ENCODE measurements around the gene EXO1. TPM values are rescaled to one million over a fixed set of nuclear protein-coding genes. Genes with fewer than 3 reads are reported as not detected.

The EXO1 gene
- total and polyA plus RNA-seq, 2 donors (not counting 1 experiment from before 2014, with no cell fraction given) = 0.73 to 1.2 TPM

GRCh38 chr1:241836941-241837340 is 11.1 kb upstream of the EXO1 start:
- H2AFZ ChIP-seq (ENCODE audit: insufficient read depth, low read depth, low read length, poor library complexity, severe bottlenecking) = no peak overlapping the region
- H3K4me1 Mint-ChIP-seq = peaks cover 14% of the 10 kb centered on the region
- no CpG with 5 or more reads among the region's 2 CpGs for WGBS (ENCODE audit: insufficient coverage)
- ChIA-PET POLR2A (no interaction called here), CTCF (no interaction called here)
- DNase-seq = no peak
- TF ChIP-seq EZH2 (IDR thresholded peaks at IDR 0.05; ENCODE audit: borderline replicate concordance, insufficient read depth, low read depth, low read length, poor library complexity, severe bottlenecking) = no peak
- TF ChIP-seq CTCF (IDR thresholded peaks at IDR 0.05) = no peak
- H3K27ac ChIP-seq (ENCODE audit: low read length in 2 of 2) = no peak overlapping the region
- H3K27ac Mint-ChIP-seq = no peak overlapping the region
- intact Hi-C loops (cut with micrococcal nuclease) = no loop called here
- H4K20me1 ChIP-seq (ENCODE audit: control insufficient read depth, insufficient read depth, low read length, poor library complexity, severe bottlenecking) = no peaks in the 10 kb centered on the region
- H3K27me3 ChIP-seq (replicated peaks in 1 of 4; ENCODE audit: control extremely low read depth in 1 of 4, control insufficient read depth in 3 of 4, insufficient read depth in 4 of 4, low read length in 3 of 4) = no peaks in the 10 kb centered on the region
- H3K4me3 Mint-ChIP-seq = no peak overlapping the region
- H3K9me3 Mint-ChIP-seq (ENCODE audit: insufficient read depth) = no peaks in the 10 kb centered on the region
- H3K4me3 ChIP-seq (ENCODE audit: control extremely low read depth in 1 of 5, extremely low read depth in 1 of 5, insufficient read depth in 1 of 5, low read depth in 2 of 5, low read length in 4 of 5) = no peak overlapping the region
- peaks cover 11 to 20% of the 10 kb centered on the region in 2 donors for H3K4me1 ChIP-seq (ENCODE audit: control insufficient read depth in 2 of 2, insufficient read depth in 2 of 2, low read length in 2 of 2)
- ATAC-seq (ENCODE audit: low read depth) = no peak
- H3K4me2 ChIP-seq (replicated peaks; ENCODE audit: low read depth, low read length, poor library complexity, severe bottlenecking) = no peak overlapping the region
- H3K9ac ChIP-seq (ENCODE audit: low read length) = no peak overlapping the region
- no peaks in the 10 kb centered on the region for H3K36me3 ChIP-seq (replicated peaks in 1 of 2; ENCODE audit: control extremely low read depth in 1 of 2, control insufficient read depth in 1 of 2, extremely low read depth in 1 of 2, insufficient read depth in 2 of 2, low read length in 1 of 2)
- peaks cover 4% of the 10 kb centered on the region for H3K27me3 Mint-ChIP-seq
- no peaks in the 10 kb centered on the region for H3K9me3 ChIP-seq (ENCODE audit: control extremely low read depth in 1 of 3, control insufficient read depth in 2 of 3, insufficient read depth in 1 of 3, low read length in 2 of 3)
- H3K79me2 ChIP-seq (ENCODE audit: control insufficient read depth, insufficient read depth, low read length) = no peaks in the 10 kb centered on the region

GRCh38 chr1:241837416-241837815 is 10.6 kb upstream of the EXO1 start:
- no peaks in the 10 kb centered on the region for H3K36me3 ChIP-seq (replicated peaks in 1 of 2; ENCODE audit: control extremely low read depth in 1 of 2, control insufficient read depth in 1 of 2, extremely low read depth in 1 of 2, insufficient read depth in 2 of 2, low read length in 1 of 2)
- Mint-ChIP-seq H3K9me3 (ENCODE audit: insufficient read depth) (no peaks in the 10 kb centered on the region), H3K4me3 (no peak overlapping the region), H3K4me1 (peaks cover 14% of the 10 kb centered on the region), H3K27me3 (peaks cover 4% of the 10 kb centered on the region), H3K27ac (no peak overlapping the region)
- no peak for TF ChIP-seq CTCF (IDR thresholded peaks at IDR 0.05)
- TF ChIP-seq EZH2 (IDR thresholded peaks at IDR 0.05; ENCODE audit: borderline replicate concordance, insufficient read depth, low read depth, low read length, poor library complexity, severe bottlenecking) = no peak
- H4K20me1 ChIP-seq (ENCODE audit: control insufficient read depth, insufficient read depth, low read length, poor library complexity, severe bottlenecking) = no peaks in the 10 kb centered on the region
- H3K79me2 ChIP-seq (ENCODE audit: control insufficient read depth, insufficient read depth, low read length) = no peaks in the 10 kb centered on the region
- no peaks in the 10 kb centered on the region for H3K9me3 ChIP-seq (ENCODE audit: control extremely low read depth in 1 of 3, control insufficient read depth in 2 of 3, insufficient read depth in 1 of 3, low read length in 2 of 3)
- H2AFZ ChIP-seq (ENCODE audit: insufficient read depth, low read depth, low read length, poor library complexity, severe bottlenecking) = no peak overlapping the region
- POLR2A ChIA-PET = no interaction called here
- H3K9ac ChIP-seq (ENCODE audit: low read length) = no peak overlapping the region
- intact Hi-C loops (cut with micrococcal nuclease) = no loop called here
- H3K4me3 ChIP-seq (ENCODE audit: control extremely low read depth in 1 of 5, extremely low read depth in 1 of 5, insufficient read depth in 1 of 5, low read depth in 2 of 5, low read length in 4 of 5) = no peak overlapping the region
- peaks cover 11 to 20% of the 10 kb centered on the region in 2 donors for H3K4me1 ChIP-seq (ENCODE audit: control insufficient read depth in 2 of 2, insufficient read depth in 2 of 2, low read length in 2 of 2)
- no peak for DNase-seq
- H3K27me3 ChIP-seq (replicated peaks in 1 of 4; ENCODE audit: control extremely low read depth in 1 of 4, control insufficient read depth in 3 of 4, insufficient read depth in 4 of 4, low read length in 3 of 4) = no peaks in the 10 kb centered on the region
- no peak for ATAC-seq (ENCODE audit: low read depth)
- WGBS (ENCODE audit: insufficient coverage) = 100% methylated on average over 1 of the region's 5 CpGs
- H3K27ac ChIP-seq (ENCODE audit: low read length in 2 of 2) = no peak overlapping the region
- CTCF ChIA-PET = interaction anchor here (1.7 kb wide), 1 partner anchor 227 kb away, joined by 6 read pairs; no protein-coding TSS in a partner anchor
- H3K4me2 ChIP-seq (replicated peaks; ENCODE audit: low read depth, low read length, poor library complexity, severe bottlenecking) = no peak overlapping the region

Data from B cell (primary cell).